Neuronal stem cell (in vitro differentiated cells): ENCODE data around the gene CPXM2.

Experiments used
- DNase-seq: peaks from one replicate; pipeline ENCODE4 v3.0.0-alpha.2; 2013; ENCODE audit warnings: low spot score
- H2AFZ ChIP-seq: one replicate; pipeline ENCODE4 v1.6.1; 2013; ENCODE audit warnings: mild to moderate bottlenecking, low read length, inconsistent platforms
- H2AK5ac ChIP-seq: 2 replicates; pipeline ENCODE4 v1.6.1; 2013; ENCODE audit warnings: low read depth, mild to moderate bottlenecking, inconsistent platforms, low read length, moderate library complexity, mixed read lengths
- H2BK120ac ChIP-seq: 2 replicates; pipeline ENCODE4 v1.6.1; 2013; ENCODE audit warnings: low read depth, mild to moderate bottlenecking, inconsistent platforms, low read length, moderate library complexity, mixed read lengths
- H2BK12ac ChIP-seq: one replicate; pipeline ENCODE4 v1.6.1; 2013; ENCODE audit warnings: low read length, inconsistent platforms
- H2BK15ac ChIP-seq: 2 replicates; pipeline ENCODE4 v1.6.1; 2013; ENCODE audit warnings: mild to moderate bottlenecking, low read length, inconsistent platforms, mixed read lengths
- H2BK5ac ChIP-seq: one replicate; pipeline ENCODE4 v1.6.1; 2013; ENCODE audit warnings: inconsistent platforms, mild to moderate bottlenecking, low read length, moderate library complexity
- H3K14ac ChIP-seq: one replicate; pipeline ENCODE4 v1.6.1; 2013; ENCODE audit warnings: low read length, inconsistent platforms
- H3K18ac ChIP-seq: 2 replicates; pipeline ENCODE4 v1.6.1; 2013; ENCODE audit warnings: low read length, inconsistent platforms
- H3K23ac ChIP-seq: 2 replicates; pipeline ENCODE4 v1.6.1; 2013; ENCODE audit warnings: low read depth, mild to moderate bottlenecking, mixed read lengths, low read length, inconsistent platforms; ENCODE audit not compliant: poor library complexity
- H3K27ac ChIP-seq: replicated peaks from 3 replicates; pipeline ENCODE4 v1.5.1; 2013; ENCODE audit warnings: low read length, inconsistent platforms
- H3K27me3 ChIP-seq, 3 experiments: 2 replicates each; pipeline ENCODE4 v1.6.1; 2013; ENCODE audit warnings: low read length in 3 of 3, mild to moderate bottlenecking in 2 of 3, inconsistent platforms in 1 of 3, low read depth in 1 of 3, mixed read lengths in 1 of 3, moderate library complexity in 1 of 3; ENCODE audit not compliant: control insufficient read depth in 3 of 3, insufficient read depth in 3 of 3
- H3K36me3 ChIP-seq, 2 donors: replicated peaks in 1 of 2; 2 replicates each; pipeline ENCODE4 v1.6.1; 2013; ENCODE audit warnings: low read length in 2 of 2; ENCODE audit not compliant: control insufficient read depth in 2 of 2, insufficient read depth in 2 of 2
- H3K4ac ChIP-seq: 2 replicates; pipeline ENCODE4 v1.6.1; 2013; ENCODE audit warnings: inconsistent platforms, mild to moderate bottlenecking, low read length, moderate library complexity
- H3K4me1 ChIP-seq, 2 donors: 1 replicate in 1 of 2; 2 replicates in 1 of 2; pipeline ENCODE4 v1.6.1; 2013; ENCODE audit warnings: low read length in 2 of 2, low read depth in 1 of 2; ENCODE audit not compliant: control insufficient read depth in 2 of 2, insufficient read depth in 1 of 2
- H3K4me2 ChIP-seq: one replicate; pipeline ENCODE4 v1.6.1; 2013; ENCODE audit warnings: mild to moderate bottlenecking, low read length, inconsistent platforms; ENCODE audit not compliant: insufficient read depth, poor library complexity, severe bottlenecking
- H3K4me3 ChIP-seq, 2 donors: 2 replicates each; pipeline ENCODE4 v1.5.1; 2013; ENCODE audit warnings: low read length in 2 of 2, mild to moderate bottlenecking in 2 of 2, inconsistent platforms in 1 of 2, moderate library complexity in 1 of 2
- H3K79me1 ChIP-seq: one replicate; pipeline ENCODE4 v1.6.1; 2013; ENCODE audit warnings: low read depth, mild to moderate bottlenecking, inconsistent platforms, low read length, moderate library complexity
- H3K9ac ChIP-seq: one replicate; pipeline ENCODE4 v1.6.1; 2013; ENCODE audit warnings: mild to moderate bottlenecking, low read depth, low read length, inconsistent platforms; ENCODE audit not compliant: poor library complexity
- H3K9me3 ChIP-seq, 2 donors: replicated peaks in 1 of 2; 2 replicates each; pipeline versions ENCODE3 to v1.6.1; 2013; ENCODE audit warnings: low read length in 2 of 2, mild to moderate bottlenecking in 2 of 2, inconsistent platforms in 1 of 2, low read depth in 1 of 2, mixed read lengths in 1 of 2, moderate library complexity in 1 of 2; ENCODE audit not compliant: control insufficient read depth in 2 of 2, insufficient read depth in 1 of 2
- H4K8ac ChIP-seq: one replicate; pipeline ENCODE4 v1.6.1; 2013; ENCODE audit warnings: low read depth, mild to moderate bottlenecking, inconsistent platforms, low read length, moderate library complexity
- H4K91ac ChIP-seq: one replicate; pipeline ENCODE4 v1.6.1; 2013; ENCODE audit warnings: low read length, low read depth, mild to moderate bottlenecking, inconsistent platforms; ENCODE audit not compliant: poor library complexity
- WGBS, 2 donors: extraction: QIAGEN DNeasy Blood & Tissue Kit; methylation state at CpG; one replicate each; pipeline ENCODE4 v1.1.7; 2013; ENCODE audit warnings: missing lambda C conversion rate in 2 of 2, mixed read lengths in 1 of 2; ENCODE audit not compliant: insufficient read length in 2 of 2, insufficient replicate concordance in 1 of 2; ENCODE audit errors: extremely low coverage in 2 of 2; 5-methylcytosine and 5-hydroxymethylcytosine counted together

Gene CPXM2

DNA sequence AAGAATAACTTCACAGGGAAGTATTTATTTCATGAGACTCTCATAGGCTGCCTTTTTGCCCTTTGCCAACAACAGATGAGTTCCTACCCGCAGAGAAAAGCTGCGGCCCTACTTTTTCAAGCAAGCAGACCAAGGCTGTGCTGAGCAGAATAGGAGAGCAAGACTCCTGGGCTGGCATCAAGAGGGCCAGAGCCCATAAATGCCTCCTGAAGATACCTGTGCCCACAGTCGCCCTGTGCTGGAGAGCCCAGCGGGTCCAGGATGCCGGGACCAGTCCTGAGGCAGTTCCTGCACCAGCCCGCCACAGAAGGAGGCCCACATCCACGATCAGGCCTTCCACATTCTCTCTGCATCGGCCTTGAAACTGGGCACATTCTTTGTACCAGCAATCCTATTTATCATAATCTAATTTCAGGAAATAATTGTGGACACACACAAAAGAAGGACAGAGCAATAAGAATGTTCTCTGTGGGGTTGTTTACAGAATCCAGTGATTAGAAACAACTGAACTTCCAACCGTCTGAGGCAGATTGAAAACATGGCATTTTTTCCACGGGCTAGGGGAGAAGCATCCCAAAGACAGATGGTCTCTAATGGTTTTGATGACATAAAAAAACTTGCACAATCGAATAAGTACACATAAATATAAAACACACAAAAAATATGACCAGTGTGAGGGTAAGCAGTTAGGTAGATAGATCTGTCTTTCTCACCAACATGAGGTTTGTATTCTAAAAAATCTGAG lies 95.6 kb downstream of the CPXM2 start:
- no peak overlapping the region for H3K4me3 ChIP-seq
- H3K79me1 ChIP-seq = no peaks in the 10 kb centered on the region
- no peak overlapping the region for H4K8ac ChIP-seq
- peaks cover 0 to 5% of the 10 kb centered on the region in 2 donors for H3K4me1 ChIP-seq
- H3K23ac ChIP-seq = no peak overlapping the region
- H3K9me3 ChIP-seq = peaks cover 0 to 2% of the 10 kb centered on the region in 2 donors
- no peaks in the 10 kb centered on the region for H3K36me3 ChIP-seq
- H2BK5ac ChIP-seq = no peak overlapping the region
- no peak overlapping the region for H2BK12ac ChIP-seq
- H3K9ac ChIP-seq = no peak overlapping the region
- no peak overlapping the region for H2BK120ac ChIP-seq
- H3K27ac ChIP-seq = no peak overlapping the region
- H3K18ac ChIP-seq = no peak overlapping the region
- WGBS, 2 donors = no CpG with 5 or more reads among the region's 11 CpGs
- no peak for DNase-seq
- no peak overlapping the region for H3K14ac ChIP-seq
- H2BK15ac ChIP-seq = no peak overlapping the region
- H3K4me2 ChIP-seq = no peak overlapping the region
- no peaks in the 10 kb centered on the region for H3K27me3 ChIP-seq
- H3K4ac ChIP-seq = no peak overlapping the region
- no peak overlapping the region for H4K91ac ChIP-seq
- H2AFZ ChIP-seq = no peak overlapping the region
- no peak overlapping the region for H2AK5ac ChIP-seq

DNA sequence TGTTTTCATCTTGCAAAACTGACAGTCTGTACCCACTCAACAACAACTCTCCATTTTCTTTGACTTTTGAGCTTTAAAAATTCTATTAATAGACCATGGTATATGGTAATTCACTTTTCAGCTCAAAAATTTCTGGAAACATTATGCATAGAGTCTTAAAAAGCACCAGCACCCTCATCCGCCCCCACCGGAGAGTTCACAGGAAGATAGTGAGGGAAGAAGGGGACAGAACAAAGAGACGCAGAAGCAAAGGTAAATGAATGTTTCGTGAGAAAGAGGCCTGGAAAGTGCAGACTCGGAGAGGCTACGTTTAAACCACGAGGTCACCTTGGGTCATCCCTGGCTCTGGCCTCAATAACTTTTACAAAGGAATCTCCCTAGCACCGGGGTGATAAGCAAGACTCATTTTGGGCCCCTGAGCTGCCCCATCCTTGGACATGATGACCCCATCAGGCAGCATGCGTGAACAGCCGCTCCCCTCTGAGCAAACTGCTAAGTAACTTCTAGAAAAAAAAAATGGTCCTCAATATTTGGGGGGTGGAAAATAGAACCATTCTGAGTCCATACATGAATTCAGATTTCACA lies 96.3 kb downstream of the CPXM2 start:
- Histone ChIP-seq H3K23ac (no peak overlapping the region), H3K14ac (no peak overlapping the region), H3K36me3 (no peaks in the 10 kb centered on the region), H2AK5ac (no peak overlapping the region), H2BK5ac (no peak overlapping the region), H3K4ac (no peak overlapping the region), H3K4me2 (no peak overlapping the region), H3K18ac (no peak overlapping the region), H2BK120ac (no peak overlapping the region), H3K4me1 (peaks cover 0 to 3% of the 10 kb centered on the region in 2 donors), H4K8ac (no peak overlapping the region), H2BK12ac (no peak overlapping the region), H3K27me3 (no peaks in the 10 kb centered on the region), H3K9ac (no peak overlapping the region), H3K4me3 (no peak overlapping the region), H2AFZ (no peak overlapping the region), H2BK15ac (no peak overlapping the region), H3K9me3 (peaks cover 0 to 4% of the 10 kb centered on the region in 2 donors), H3K27ac (no peak overlapping the region), H4K91ac (no peak overlapping the region), H3K79me1 (no peaks in the 10 kb centered on the region)
- DNase-seq = no peak
- WGBS, 2 donors = no CpG with 5 or more reads among the region's 10 CpGs

GRCh38 chr10:123792248-123792978 lies 99.2 kb downstream of the CPXM2 start:
- no CpG with 5 or more reads among the region's 11 CpGs for WGBS, 2 donors
- Histone ChIP-seq H4K8ac (no peak overlapping the region), H3K9ac (no peak overlapping the region), H2BK120ac (no peak overlapping the region), H3K4ac (no peak overlapping the region), H3K27ac (no peak overlapping the region), H2BK5ac (no peak overlapping the region), H3K79me1 (no peaks in the 10 kb centered on the region), H3K9me3 (peaks cover 0 to 6% of the 10 kb centered on the region in 2 donors), H3K4me3 (no peak overlapping the region), H2AFZ (no peak overlapping the region), H3K14ac (no peak overlapping the region), H3K23ac (no peak overlapping the region), H4K91ac (no peak overlapping the region), H3K4me1 (peaks cover 0 to 1% of the 10 kb centered on the region in 2 donors), H2BK12ac (no peak overlapping the region), H3K27me3 (no peaks in the 10 kb centered on the region), H3K18ac (no peak overlapping the region), H3K36me3 (no peaks in the 10 kb centered on the region), H3K4me2 (no peak overlapping the region), H2AK5ac (no peak overlapping the region), H2BK15ac (no peak overlapping the region)
- no peak for DNase-seq
